ENCODE results near the gene PHACTR3.

Gene PHACTR3

GRCh38 chr20:59678951-59679350, 74.6 kb downstream of the PHACTR3 start:
- no peak for TF ChIP-seq CTCF (conservative IDR thresholded peaks at IDR 0.05; ENCODE audit: control insufficient read depth, insufficient read depth, low read depth, low read length)
- DNase-seq (ENCODE audit: low read depth) = no peak
- no peak overlapping the region for H3K4me3 ChIP-seq (ENCODE audit: control insufficient read depth, low read depth, low read length)

GRCh38 chr20:59680148-59680650, 75.9 kb downstream of the PHACTR3 start:
- DNase-seq (ENCODE audit: low read depth) = no peak
- no peak overlapping the region for H3K4me3 ChIP-seq (ENCODE audit: control insufficient read depth, low read depth, low read length)
- no peak for TF ChIP-seq CTCF (conservative IDR thresholded peaks at IDR 0.05; ENCODE audit: control insufficient read depth, insufficient read depth, low read depth, low read length)

- TF ChIP-seq CTCF (conservative IDR thresholded peaks at IDR 0.05; ENCODE audit: control insufficient read depth, insufficient read depth, low read depth, low read length) = no peak
- no peak overlapping the region for H3K4me3 ChIP-seq (ENCODE audit: control insufficient read depth, low read depth, low read length)
- no peak for DNase-seq (ENCODE audit: low read depth)
These were observed 76.5 kb downstream of the PHACTR3 start for GRCh38 chr20:59680852-59681251.

GRCh38 chr20:59682603-59683002, 78.3 kb downstream of the PHACTR3 start:
- no peak overlapping the region for H3K4me3 ChIP-seq (ENCODE audit: control insufficient read depth, low read depth, low read length)
- no peak for TF ChIP-seq CTCF (conservative IDR thresholded peaks at IDR 0.05; ENCODE audit: control insufficient read depth, insufficient read depth, low read depth, low read length)
- no peak for DNase-seq (ENCODE audit: low read depth)

GRCh38 chr20:59683181-59683580, 78.8 kb downstream of the PHACTR3 start:
- H3K4me3 ChIP-seq (ENCODE audit: control insufficient read depth, low read depth, low read length) = no peak overlapping the region
- no peak for DNase-seq (ENCODE audit: low read depth)
- TF ChIP-seq CTCF (conservative IDR thresholded peaks at IDR 0.05; ENCODE audit: control insufficient read depth, insufficient read depth, low read depth, low read length) = no peak

GRCh38 chr20:59684685-59685242, 80.4 kb downstream of the PHACTR3 start:
- H3K4me3 ChIP-seq (ENCODE audit: control insufficient read depth, low read depth, low read length) = no peak overlapping the region
- no peak for TF ChIP-seq CTCF (conservative IDR thresholded peaks at IDR 0.05; ENCODE audit: control insufficient read depth, insufficient read depth, low read depth, low read length)
- DNase-seq (ENCODE audit: low read depth) = no peak
